BLaER1 (cell line): ENCODE results near the gene ERCC3.

Source experiments
- H3K27ac ChIP-seq: shearing (Covaris generic); formaldehyde crosslinking; 2 replicates; pipeline ENCODE4 v1.8.1; 2022
- H3K27me3 ChIP-seq: shearing (Covaris generic); formaldehyde crosslinking; 2 replicates; pipeline ENCODE4 v1.8.1; 2022
- H3K36me3 ChIP-seq: shearing (Covaris generic); formaldehyde crosslinking; 2 replicates; pipeline ENCODE4 v1.8.1; 2022
- H3K4me1 ChIP-seq: shearing (Covaris generic); formaldehyde crosslinking; 2 replicates; pipeline ENCODE4 v1.8.1; 2022
- H3K4me2 ChIP-seq: shearing (Covaris generic); formaldehyde crosslinking; 2 replicates; pipeline ENCODE4 v1.8.1; 2022
- H3K4me3 ChIP-seq: shearing (Covaris generic); formaldehyde crosslinking; 2 replicates; pipeline ENCODE4 v1.8.1; 2022
- H3K9ac ChIP-seq: shearing (Covaris generic); formaldehyde crosslinking; 2 replicates; pipeline ENCODE4 v1.8.1; 2022
- H3K9me3 ChIP-seq: shearing (Covaris generic); formaldehyde crosslinking; 2 replicates; pipeline ENCODE4 v1.8.1; 2022
- H4K20me1 ChIP-seq: shearing (Covaris generic); formaldehyde crosslinking; 2 replicates; pipeline ENCODE4 v1.8.1; 2022
- Cebpa-rat ChIP-seq: shearing (Covaris generic); IDR thresholded peaks from 2 replicates; pipeline ENCODE4 v1.8.1; 2022

The ERCC3 gene

DNA sequence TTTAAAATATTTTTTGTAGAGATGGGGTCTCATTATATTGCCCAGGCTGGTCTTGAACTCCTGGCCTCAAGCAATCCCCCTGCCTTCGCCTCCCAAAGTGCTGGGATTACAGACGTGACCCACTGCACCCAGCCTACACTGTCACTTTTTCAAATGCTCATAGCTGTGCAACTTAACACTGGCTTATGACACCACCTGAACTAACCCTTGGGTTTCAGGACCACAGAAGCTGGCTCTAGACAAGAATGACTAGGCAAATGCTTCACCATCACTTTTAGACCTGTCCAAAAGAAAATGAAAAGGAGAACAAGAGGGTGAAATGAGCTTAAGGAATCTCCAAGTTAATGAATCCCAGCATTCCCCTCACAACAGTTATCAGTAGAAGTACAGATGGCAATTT is 13.3 kb downstream of the ERCC3 start:
- H3K9ac ChIP-seq, result no peak overlapping the region
- no peak overlapping the region for H3K27ac ChIP-seq
- peaks cover 56% of the 10 kb centered on the region for H4K20me1 ChIP-seq
- no peak overlapping the region for H3K4me2 ChIP-seq
- H3K9me3 ChIP-seq, result peaks cover 26% of the 10 kb centered on the region
- no peaks in the 10 kb centered on the region for H3K27me3 ChIP-seq
- no peak for TF ChIP-seq Cebpa-rat
- H3K4me1 ChIP-seq, result no peaks in the 10 kb centered on the region
- peaks cover 100% of the 10 kb centered on the region for H3K36me3 ChIP-seq
- H3K4me3 ChIP-seq, result no peak overlapping the region

DNA sequence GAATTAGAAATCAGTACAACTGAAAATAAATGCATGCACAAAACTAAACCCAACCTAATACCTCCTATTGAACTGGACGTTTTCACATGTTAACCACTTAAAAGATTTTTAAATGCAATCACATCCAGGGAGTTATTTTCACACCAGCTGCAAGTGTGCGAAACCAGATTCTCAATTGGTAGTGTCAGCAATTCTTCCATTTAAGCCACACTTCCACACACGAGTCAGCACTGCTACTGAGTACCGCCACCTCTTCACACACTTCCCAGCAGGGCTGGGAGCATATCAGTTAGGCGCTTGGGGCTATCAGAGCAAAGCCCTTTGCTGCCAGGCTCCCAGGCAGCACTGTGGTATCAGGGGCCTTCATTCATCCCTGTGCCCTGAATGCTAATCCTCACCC is 14.2 kb downstream of the ERCC3 start:
- no peaks in the 10 kb centered on the region for H3K4me1 ChIP-seq
- no peak overlapping the region for H3K4me3 ChIP-seq
- H3K36me3 ChIP-seq, result peaks cover 100% of the 10 kb centered on the region
- peaks cover 17% of the 10 kb centered on the region for H3K9me3 ChIP-seq
- no peak overlapping the region for H3K4me2 ChIP-seq
- no peak overlapping the region for H3K27ac ChIP-seq
- H3K9ac ChIP-seq, result no peak overlapping the region
- TF ChIP-seq Cebpa-rat, result no peak
- peaks cover 65% of the 10 kb centered on the region for H4K20me1 ChIP-seq
- no peaks in the 10 kb centered on the region for H3K27me3 ChIP-seq

DNA sequence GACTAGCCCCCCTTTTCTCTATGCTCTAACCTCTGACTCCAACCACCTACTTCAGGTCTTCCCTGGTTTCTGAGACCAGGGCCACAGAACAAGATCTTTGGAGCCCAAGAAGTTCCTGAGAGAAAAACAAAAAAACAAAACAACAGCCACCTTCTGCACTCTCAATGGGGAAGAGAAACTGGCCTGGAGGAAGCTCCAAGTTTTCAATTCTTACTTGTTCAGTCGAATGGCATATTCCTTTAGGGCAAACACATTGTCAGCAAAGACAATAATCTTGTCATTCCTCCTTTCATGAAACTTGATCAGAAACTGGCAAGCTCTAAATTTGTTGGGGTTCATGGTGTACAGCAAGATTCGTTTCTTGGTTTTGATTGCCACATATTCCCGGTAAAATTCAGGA is 15.0 kb downstream of the ERCC3 start:
- peaks cover 70% of the 10 kb centered on the region for H4K20me1 ChIP-seq
- no peak for TF ChIP-seq Cebpa-rat
- peaks cover 100% of the 10 kb centered on the region for H3K36me3 ChIP-seq
- no peak overlapping the region for H3K4me3 ChIP-seq
- H3K27me3 ChIP-seq, result no peaks in the 10 kb centered on the region
- peaks cover 9% of the 10 kb centered on the region for H3K9me3 ChIP-seq
- H3K9ac ChIP-seq, result no peak overlapping the region
- H3K4me2 ChIP-seq, result no peak overlapping the region
- no peak overlapping the region for H3K27ac ChIP-seq
- H3K4me1 ChIP-seq, result no peaks in the 10 kb centered on the region

DNA sequence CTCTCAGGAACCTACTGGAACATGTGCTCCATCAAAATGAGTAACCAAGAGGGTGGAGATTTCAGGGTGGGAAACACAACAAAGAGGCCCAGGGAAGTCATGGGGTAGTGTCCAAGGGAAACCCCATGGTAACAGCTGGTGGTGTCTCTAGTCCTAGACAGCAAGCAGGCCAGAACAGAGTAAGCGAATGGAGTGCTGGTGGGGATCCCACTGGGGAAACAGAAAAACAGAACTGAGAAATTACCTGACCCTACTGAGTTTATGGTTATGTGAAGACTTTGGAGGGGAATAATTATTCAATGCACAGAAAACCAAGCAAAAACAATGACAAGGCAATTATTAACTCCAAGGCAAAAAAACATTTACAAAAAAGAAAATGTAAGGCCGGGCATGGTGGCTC is 16.9 kb downstream of the ERCC3 start:
- Histone ChIP-seq H4K20me1 (peaks cover 69% of the 10 kb centered on the region), H3K9ac (no peak overlapping the region), H3K9me3 (no peaks in the 10 kb centered on the region), H3K27ac (no peak overlapping the region), H3K4me1 (no peaks in the 10 kb centered on the region), H3K36me3 (peaks cover 100% of the 10 kb centered on the region), H3K4me2 (no peak overlapping the region), H3K4me3 (no peak overlapping the region), H3K27me3 (no peaks in the 10 kb centered on the region)
- no peak for TF ChIP-seq Cebpa-rat

DNA sequence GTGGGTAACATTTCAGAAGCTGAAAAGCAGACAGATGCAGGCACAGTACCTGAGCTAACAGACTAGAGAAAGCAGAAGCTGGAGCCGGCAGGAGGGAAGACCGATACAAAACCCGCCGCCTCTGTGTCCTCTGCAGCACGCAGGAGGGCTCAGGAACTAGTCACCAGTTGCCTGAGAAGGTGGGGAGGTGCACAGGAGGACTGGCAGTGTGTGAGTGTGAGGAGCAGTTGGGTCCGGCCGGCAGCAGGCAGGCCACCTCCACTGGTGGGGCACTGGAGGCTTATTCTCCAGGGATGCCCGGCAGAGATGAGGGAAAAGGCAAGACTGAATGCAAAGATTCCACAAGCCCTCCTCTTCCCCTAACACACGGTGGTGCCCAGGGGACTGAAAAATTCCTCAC is 18.2 kb downstream of the ERCC3 start:
- no peak for TF ChIP-seq Cebpa-rat
- Histone ChIP-seq H3K36me3 (peaks cover 100% of the 10 kb centered on the region), H3K9ac (0 out of 2 replicates have a peak overlapping the region, but pooled peaks have one; percentile 5), H3K4me1 (no peaks in the 10 kb centered on the region), H3K27me3 (no peaks in the 10 kb centered on the region), H3K9me3 (no peaks in the 10 kb centered on the region), H3K4me3 (no peak overlapping the region), H4K20me1 (peaks cover 57% of the 10 kb centered on the region), H3K4me2 (no peak overlapping the region), H3K27ac (no peak overlapping the region)

DNA sequence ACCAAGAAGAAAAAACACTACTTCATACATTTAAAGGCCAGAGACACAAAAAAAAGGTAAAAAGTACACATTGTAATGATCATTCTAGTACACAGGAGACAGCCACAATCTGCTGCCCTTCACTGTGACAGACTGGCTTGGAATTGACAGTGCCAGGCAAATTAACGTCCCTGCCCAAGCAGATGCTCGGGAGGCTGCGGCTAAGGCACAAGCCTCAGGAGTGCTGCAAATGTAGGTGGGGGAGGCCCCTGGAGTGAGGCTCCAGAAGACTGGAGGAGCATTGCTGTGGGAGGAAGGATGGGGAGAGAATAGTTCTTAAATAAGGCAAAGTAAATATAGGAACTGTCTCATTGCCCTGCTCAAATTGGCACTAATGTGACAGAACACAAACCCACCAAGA is 18.6 kb downstream of the ERCC3 start:
- H3K4me2 ChIP-seq, result no peak overlapping the region
- H4K20me1 ChIP-seq, result peaks cover 55% of the 10 kb centered on the region
- no peak for TF ChIP-seq Cebpa-rat
- H3K9me3 ChIP-seq, result no peaks in the 10 kb centered on the region
- no peaks in the 10 kb centered on the region for H3K27me3 ChIP-seq
- H3K9ac ChIP-seq, result 0 out of 2 replicates have a peak overlapping the region, but pooled peaks have one; percentile 5
- no peak overlapping the region for H3K27ac ChIP-seq
- peaks cover 100% of the 10 kb centered on the region for H3K36me3 ChIP-seq
- no peak overlapping the region for H3K4me3 ChIP-seq
- no peaks in the 10 kb centered on the region for H3K4me1 ChIP-seq

DNA sequence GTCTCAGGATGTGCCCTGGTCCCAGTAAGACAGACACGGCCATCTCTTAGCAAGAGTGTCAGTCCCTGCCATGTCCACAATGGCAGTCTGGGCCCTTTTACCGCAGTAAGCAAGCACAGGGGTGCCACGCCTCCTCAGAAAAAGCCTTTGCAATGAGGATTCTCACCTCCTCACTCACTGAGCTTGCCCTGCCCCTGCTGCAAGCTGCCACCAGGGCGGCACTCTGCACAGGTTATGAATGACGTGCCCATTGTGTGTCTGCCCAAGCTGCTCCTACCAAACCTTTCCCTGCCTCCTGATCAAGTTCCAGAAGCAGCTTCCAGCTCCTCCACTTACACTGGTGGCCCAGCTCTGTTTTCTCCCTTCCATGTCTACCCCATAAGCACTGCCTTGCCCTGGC is 23.3 kb downstream of the ERCC3 start:
- H3K4me1 ChIP-seq, result no peaks in the 10 kb centered on the region
- H3K27me3 ChIP-seq, result no peaks in the 10 kb centered on the region
- no peaks in the 10 kb centered on the region; the same call in 1 of the 2 replicates for H3K9me3 ChIP-seq
- H3K36me3 ChIP-seq, result peaks cover 96% of the 10 kb centered on the region
- no peak overlapping the region for H3K9ac ChIP-seq
- H3K4me3 ChIP-seq, result no peak overlapping the region
- H3K4me2 ChIP-seq, result no peak overlapping the region
- TF ChIP-seq Cebpa-rat, result no peak
- H3K27ac ChIP-seq, result no peak overlapping the region
- peaks cover 22% of the 10 kb centered on the region for H4K20me1 ChIP-seq

DNA sequence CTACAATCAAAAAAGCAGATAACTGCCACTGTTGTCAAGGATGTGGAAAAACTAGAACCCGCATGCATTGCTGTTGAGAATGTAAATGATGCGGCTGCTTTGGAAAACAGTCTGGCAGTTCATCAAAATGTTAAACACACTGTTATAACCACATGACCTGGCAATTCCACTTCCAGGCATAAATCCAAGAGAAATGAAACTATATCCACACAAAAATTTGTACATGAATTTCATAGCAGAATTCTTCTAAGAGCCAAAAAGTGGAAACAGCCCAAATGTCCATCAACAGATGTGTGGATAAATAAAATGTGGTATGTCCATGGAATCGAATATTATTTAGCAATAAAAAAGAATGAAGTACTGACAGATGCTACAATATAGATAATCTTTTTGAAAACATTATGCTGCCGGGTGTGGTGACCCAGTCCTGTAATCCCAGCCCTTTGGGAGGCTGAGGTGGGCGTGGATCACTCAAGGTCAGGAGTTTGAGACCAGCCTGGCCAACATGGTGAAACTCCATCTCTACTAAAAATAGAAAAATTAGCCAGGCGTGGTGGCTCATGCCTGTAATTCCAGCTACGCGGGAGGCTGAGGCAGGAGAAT is 32.0 kb downstream of the ERCC3 start:
- TF ChIP-seq Cebpa-rat, result no peak
- no peak overlapping the region for H3K9ac ChIP-seq
- H3K27ac ChIP-seq, result no peak overlapping the region
- no peak overlapping the region for H3K4me2 ChIP-seq
- no peaks in the 10 kb centered on the region for H4K20me1 ChIP-seq
- no peak overlapping the region for H3K4me3 ChIP-seq
- peaks cover 94% of the 10 kb centered on the region for H3K36me3 ChIP-seq
- H3K4me1 ChIP-seq, result no peaks in the 10 kb centered on the region
- H3K9me3 ChIP-seq, result no peaks in the 10 kb centered on the region
- H3K27me3 ChIP-seq, result no peaks in the 10 kb centered on the region

DNA sequence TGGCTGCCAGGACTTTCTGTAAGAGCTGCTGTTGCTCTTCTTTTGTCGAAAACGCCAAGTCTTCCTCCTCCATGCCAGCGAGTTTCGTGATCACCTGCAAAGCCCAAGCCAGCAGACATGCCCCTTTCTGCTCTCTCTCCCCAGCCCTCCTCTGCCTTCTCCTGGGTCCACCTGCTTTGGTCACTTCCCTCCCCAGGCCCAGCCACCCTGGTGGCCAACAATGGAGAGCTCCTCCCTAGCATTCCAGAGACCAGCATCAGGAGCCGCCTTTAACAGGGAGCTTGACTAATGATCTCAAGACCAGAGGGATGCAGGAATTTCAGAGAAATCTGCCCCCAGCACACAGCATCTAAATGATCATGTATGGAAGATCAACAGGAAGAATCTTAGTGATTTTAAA is 34.6 kb downstream of the ERCC3 start:
- peaks cover 90% of the 10 kb centered on the region for H3K36me3 ChIP-seq

DNA sequence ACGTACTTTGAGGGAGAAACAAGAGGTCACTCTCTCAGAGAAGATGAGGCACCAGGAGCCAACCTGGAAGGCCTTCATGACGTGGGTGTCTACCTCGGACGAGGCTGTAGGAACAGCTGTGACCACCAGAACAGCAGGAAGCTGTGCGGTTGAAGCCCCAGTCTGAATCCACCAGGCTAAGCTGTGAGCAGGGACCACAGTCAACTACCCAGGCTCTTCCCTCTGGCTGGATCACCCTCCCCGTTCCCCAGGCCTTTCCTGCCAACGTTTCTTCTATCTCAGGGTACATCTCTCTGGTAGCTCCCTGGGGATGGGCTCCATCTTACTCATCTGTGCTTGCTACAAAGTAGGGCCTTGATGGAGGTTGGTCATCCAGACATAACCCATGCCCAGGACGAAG is 37.1 kb downstream of the ERCC3 start:
- Histone ChIP-seq H3K4me2 (no peak overlapping the region), H3K4me3 (no peak overlapping the region), H3K36me3 (peaks cover 68% of the 10 kb centered on the region), H3K9ac (no peak overlapping the region), H3K9me3 (no peaks in the 10 kb centered on the region), H4K20me1 (no peaks in the 10 kb centered on the region), H3K27me3 (no peaks in the 10 kb centered on the region), H3K4me1 (no peaks in the 10 kb centered on the region), H3K27ac (no peak overlapping the region)
- no peak for TF ChIP-seq Cebpa-rat

More for the DNA sequence above, 34.6 kb downstream of the ERCC3 start:
- no peaks in the 10 kb centered on the region for H3K27me3 ChIP-seq
- no peaks in the 10 kb centered on the region for H3K4me1 ChIP-seq
- H4K20me1 ChIP-seq, result no peaks in the 10 kb centered on the region
- H3K4me3 ChIP-seq, result no peak overlapping the region
- H3K4me2 ChIP-seq, result no peak overlapping the region
- TF ChIP-seq Cebpa-rat, result no peak
- H3K27ac ChIP-seq, result no peak overlapping the region
- H3K9me3 ChIP-seq, result no peaks in the 10 kb centered on the region
- no peak overlapping the region for H3K9ac ChIP-seq

DNA sequence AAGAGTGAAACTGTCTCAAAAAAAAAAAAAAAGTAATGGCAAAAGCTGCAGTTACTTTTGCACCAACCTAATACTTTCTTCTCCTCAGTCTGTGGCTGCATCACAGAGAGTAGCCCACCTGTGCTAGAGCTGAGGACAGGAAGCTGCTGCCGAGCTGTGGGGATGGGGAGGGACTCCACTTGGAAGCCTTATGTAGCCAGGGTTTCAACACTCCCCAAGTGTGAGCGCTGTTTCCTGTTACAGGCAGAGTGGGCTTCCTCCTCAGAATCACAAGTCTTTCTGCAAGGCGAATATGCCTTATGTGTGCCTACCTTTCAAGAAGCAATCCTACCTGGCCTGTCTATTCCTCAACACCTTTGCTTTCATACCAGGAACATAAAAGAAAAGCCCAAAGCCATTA is 37.6 kb downstream of the ERCC3 start:
- Histone ChIP-seq H3K4me3 (no peak overlapping the region), H3K27ac (no peak overlapping the region), H4K20me1 (no peaks in the 10 kb centered on the region), H3K4me1 (no peaks in the 10 kb centered on the region), H3K36me3 (peaks cover 63% of the 10 kb centered on the region), H3K9me3 (no peaks in the 10 kb centered on the region), H3K27me3 (no peaks in the 10 kb centered on the region), H3K9ac (no peak overlapping the region), H3K4me2 (no peak overlapping the region)
- no peak for TF ChIP-seq Cebpa-rat
